A673 (cell line): ENCODE results near the gene ACSF3. TPM values are rescaled to one million over a fixed set of nuclear protein-coding genes. Genes with fewer than 3 reads are reported as not detected.

ENCODE experiments used
- BruUV-seq: library from RNA; stranded (reverse); fragments of 400-500 nt; replicated peaks from 2 replicates; lab custom pipeline; 2021; lab: Mats Ljungman, UMichigan
- CTCF ChIA-PET: fragments of 300-600 bp; sonication (Branson Sonifier 250); formaldehyde crosslinking; loops from one replicate; lab custom pipeline; 2022; ENCODE audit warnings: antibody characterized with exemption; lab: Charles Lee
- POLR2A ChIA-PET: fragments of 300-600 bp; sonication (Branson Sonifier 250); formaldehyde crosslinking; loops from one replicate; lab custom pipeline; 2022; ENCODE audit warnings: antibody characterized with exemption; ENCODE audit not compliant: low non-redundant PET; lab: Charles Lee
- DNase-seq: peaks from one replicate; pipeline ENCODE4 v3.0.0-alpha.2; 2015; ENCODE audit warnings: low spot score
- H3K27ac ChIP-seq: fragments of 200-600 bp; sonication (generic); 2 replicates; pipeline ENCODE4 v1.5.1; 2016; ENCODE audit warnings: mixed run types, low read depth, mild to moderate bottlenecking, mixed read lengths, antibody characterized with exemption, low read length; ENCODE audit not compliant: poor library complexity, severe bottlenecking
- H3K27me3 ChIP-seq: fragments of 200-600 bp; sonication (generic); replicated peaks from 2 replicates; pipeline ENCODE4 v1.6.1; 2017; ENCODE audit warnings: mixed run types, low read depth, mild to moderate bottlenecking, mixed read lengths, antibody characterized with exemption, low read length; ENCODE audit not compliant: insufficient read depth, poor library complexity
- H3K36me3 ChIP-seq: fragments of 200-600 bp; sonication (generic); 2 replicates; pipeline ENCODE4 v1.6.1; 2016; ENCODE audit warnings: mixed run types, mild to moderate bottlenecking, mixed read lengths, antibody characterized with exemption, low read length; ENCODE audit not compliant: insufficient read depth, poor library complexity, severe bottlenecking
- H3K4me1 ChIP-seq: fragments of 200-600 bp; sonication (generic); 2 replicates; pipeline ENCODE4 v1.6.1; 2017; ENCODE audit warnings: mixed run types, mild to moderate bottlenecking, mixed read lengths, antibody characterized with exemption, low read length; ENCODE audit not compliant: insufficient read depth, poor library complexity, severe bottlenecking
- H3K4me3 ChIP-seq: fragments of 200-600 bp; sonication (generic); 2 replicates; pipeline ENCODE4 v1.5.1; 2016; ENCODE audit warnings: low read depth, mixed run types, mild to moderate bottlenecking, mixed read lengths, low read length; ENCODE audit not compliant: poor library complexity, severe bottlenecking
- H3K9me3 ChIP-seq: fragments of 200-600 bp; sonication (generic); 2 replicates; pipeline ENCODE4 v1.6.1; 2016; ENCODE audit warnings: mixed run types, low read depth, mild to moderate bottlenecking, mixed read lengths, antibody characterized with exemption, low read length; ENCODE audit not compliant: poor library complexity, severe bottlenecking
- CTCF ChIP-seq: fragments of 300-800, 200-600 bp; sonication (generic); conservative IDR thresholded peaks from 2 replicates; pipeline ENCODE4 v1.5.1; 2017; ENCODE audit warnings: low read depth, mild to moderate bottlenecking, antibody characterized with exemption, low read length, moderate library complexity, mixed read lengths
- EZH2 ChIP-seq: fragments of 200-600 bp; sonication (generic); IDR thresholded peaks from 2 replicates; pipeline ENCODE4 v1.6.1; 2017; ENCODE audit warnings: borderline replicate concordance, low read depth, mild to moderate bottlenecking, mixed read lengths, antibody characterized with exemption, low read length; ENCODE audit not compliant: poor library complexity, severe bottlenecking
- intact Hi-C: fragments of 100-400 bp; cut with micrococcal nuclease; formaldehyde crosslinking; loops from one replicate; pipeline ENCODE4 v1.10.0; 2022; ENCODE audit not compliant: unreplicated experiment
- total RNA-seq: library from RNA; stranded (reverse); gene quantifications from 2 replicates; pipeline ENCODE4 v1.2.3, GENCODE V29; 2021

Gene ACSF3
- total RNA-seq, 1 experiment from 2014 or later, result 27.7 TPM

GRCh38 chr16:89142474-89143195 is 49.0 kb downstream of the ACSF3 start:
- no peak for DNase-seq
- Histone ChIP-seq H3K4me1 (no peaks in the 10 kb centered on the region), H3K4me3 (no peak overlapping the region), H3K9me3 (no peaks in the 10 kb centered on the region), H3K36me3 (no peaks in the 10 kb centered on the region), H3K27ac (no peak overlapping the region), H3K27me3 (no peaks in the 10 kb centered on the region)
- BruUV-seq, result no TSS peak
- no peak for TF ChIP-seq CTCF
- no peak for TF ChIP-seq EZH2
- ChIA-PET CTCF (no interaction called here), POLR2A (no interaction called here)
- intact Hi-C loops, result no loop called here

GRCh38 chr16:89143201-89143741 is 49.6 kb downstream of the ACSF3 start:
- no TSS peak for BruUV-seq
- no peaks in the 10 kb centered on the region for H3K9me3 ChIP-seq
- POLR2A ChIA-PET, result interaction anchor here (0.6 kb wide), 1 partner anchor 276 kb away, joined by 3 read pairs; no protein-coding TSS in a partner anchor
- no peak for DNase-seq
- CTCF ChIA-PET, result no interaction called here
- TF ChIP-seq CTCF, result no peak
- no peak for TF ChIP-seq EZH2
- H3K27ac ChIP-seq, result no peak overlapping the region
- intact Hi-C loops, result no loop called here
- H3K36me3 ChIP-seq, result no peaks in the 10 kb centered on the region
- no peaks in the 10 kb centered on the region for H3K4me1 ChIP-seq
- no peak overlapping the region for H3K4me3 ChIP-seq
- H3K27me3 ChIP-seq, result no peaks in the 10 kb centered on the region

- no peak overlapping the region for H3K4me3 ChIP-seq
- ChIA-PET CTCF (interaction anchor here (0.6 kb wide), 1 partner anchor 27 kb away, joined by 6 read pairs; the partner anchor contains the start of gene CDH15), POLR2A (no interaction called here)
- no TSS peak for BruUV-seq
- intact Hi-C loops, result no loop called here
- no peaks in the 10 kb centered on the region for H3K9me3 ChIP-seq
- TF ChIP-seq EZH2 (no peak), CTCF (no peak)
- no peak overlapping the region for H3K27ac ChIP-seq
- no peak for DNase-seq
- no peaks in the 10 kb centered on the region for H3K36me3 ChIP-seq
- H3K4me1 ChIP-seq, result no peaks in the 10 kb centered on the region
- H3K27me3 ChIP-seq, result no peaks in the 10 kb centered on the region
These were observed 50.4 kb downstream of the ACSF3 start for GRCh38 chr16:89143911-89144675.
